Measurements from ENCODE around the gene ADAMTS2. TPM values are rescaled to one million over a fixed set of nuclear protein-coding genes. Genes with fewer than 3 reads are reported as not detected.

The ADAMTS2 gene
- total and polyA plus RNA-seq, 2 experiments from 2014 or later = 1.6 to 8.1 TPM

DNA sequence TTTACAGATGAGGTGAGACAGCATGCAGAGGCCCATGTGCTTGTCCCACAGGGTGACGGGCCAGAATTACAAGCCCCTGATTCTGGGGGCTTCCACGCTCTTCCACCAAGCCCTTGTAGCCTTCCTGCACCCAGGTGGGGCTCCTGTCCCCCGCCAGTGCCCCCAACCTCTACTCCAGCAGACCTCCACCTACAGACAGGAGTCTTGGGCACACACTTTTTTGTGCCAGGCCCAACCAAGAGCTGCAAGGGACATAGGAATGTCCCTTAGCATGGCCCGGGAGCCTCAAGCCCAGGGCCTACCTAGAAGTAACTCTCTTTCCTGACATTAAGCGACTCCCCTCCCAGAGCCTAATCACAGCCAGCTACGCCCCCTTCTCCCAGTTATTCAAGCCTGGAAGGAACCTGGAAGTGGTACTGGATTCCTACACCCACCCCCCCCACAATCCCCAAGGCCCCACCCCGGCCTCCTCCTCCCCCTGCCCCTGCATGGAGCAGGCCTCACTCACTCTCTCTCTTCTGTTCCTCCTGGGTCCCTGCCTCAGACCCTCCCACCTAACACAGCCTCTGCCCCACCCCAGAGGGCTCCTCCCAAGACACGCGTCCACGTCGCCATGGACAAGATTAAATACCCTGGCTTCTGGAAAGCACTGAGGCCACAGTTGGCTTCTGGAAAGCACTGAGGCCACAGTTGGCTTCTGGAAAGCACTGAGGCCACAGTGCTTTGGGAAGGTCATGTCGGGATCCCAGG, 30.5 kb downstream of the ADAMTS2 start:
- H3K9me2 ChIP-seq (ENCODE audit: insufficient read depth) = no peaks in the 10 kb centered on the region
- no peak for DNase-seq (ENCODE audit: low spot score)
- no peaks in the 10 kb centered on the region for H3K27me3 ChIP-seq (ENCODE audit: insufficient read depth)
- no peak overlapping the region for H3K4me3 Mint-ChIP-seq
- H3K36me3 Mint-ChIP-seq (ENCODE audit: low read depth) = peaks cover 7% of the 10 kb centered on the region; the same call in 1 of the 3 replicates
- no peaks in the 10 kb centered on the region for H3F3A ChIP-seq (replicated peaks; ENCODE audit: low read depth)
- no peak for TF ChIP-seq EZH2phosphoT487 (IDR thresholded peaks at IDR 0.05; ENCODE audit: unreplicated experiment)
- TF ChIP-seq POLR2AphosphoS5 (IDR thresholded peaks at IDR 0.05; ENCODE audit: low read depth) = no peak
- no peak for TF ChIP-seq CREB1 (CRISPR knock-in tag; IDR thresholded peaks at IDR 0.05; ENCODE audit: low read depth)
- TF ChIP-seq JUNB (IDR thresholded peaks at IDR 0.05; ENCODE audit: unreplicated experiment) = no peak
- no peak for TF ChIP-seq NANOG (IDR thresholded peaks at IDR 0.05; ENCODE audit: borderline replicate concordance)
- TF ChIP-seq ZNF462 (CRISPR knock-in tag; IDR thresholded peaks at IDR 0.05) = no peak
- TF ChIP-seq ZNF331 (CRISPR knock-in tag; IDR thresholded peaks at IDR 0.05; ENCODE audit: low read depth) = no peak
- no peak for TF ChIP-seq EZH2 (IDR thresholded peaks at IDR 0.05; ENCODE audit: low read depth, unreplicated experiment)
- TF ChIP-seq STAT1 (IDR thresholded peaks at IDR 0.05; ENCODE audit: unreplicated experiment) = no peak
- TF ChIP-seq, protein P1, sequence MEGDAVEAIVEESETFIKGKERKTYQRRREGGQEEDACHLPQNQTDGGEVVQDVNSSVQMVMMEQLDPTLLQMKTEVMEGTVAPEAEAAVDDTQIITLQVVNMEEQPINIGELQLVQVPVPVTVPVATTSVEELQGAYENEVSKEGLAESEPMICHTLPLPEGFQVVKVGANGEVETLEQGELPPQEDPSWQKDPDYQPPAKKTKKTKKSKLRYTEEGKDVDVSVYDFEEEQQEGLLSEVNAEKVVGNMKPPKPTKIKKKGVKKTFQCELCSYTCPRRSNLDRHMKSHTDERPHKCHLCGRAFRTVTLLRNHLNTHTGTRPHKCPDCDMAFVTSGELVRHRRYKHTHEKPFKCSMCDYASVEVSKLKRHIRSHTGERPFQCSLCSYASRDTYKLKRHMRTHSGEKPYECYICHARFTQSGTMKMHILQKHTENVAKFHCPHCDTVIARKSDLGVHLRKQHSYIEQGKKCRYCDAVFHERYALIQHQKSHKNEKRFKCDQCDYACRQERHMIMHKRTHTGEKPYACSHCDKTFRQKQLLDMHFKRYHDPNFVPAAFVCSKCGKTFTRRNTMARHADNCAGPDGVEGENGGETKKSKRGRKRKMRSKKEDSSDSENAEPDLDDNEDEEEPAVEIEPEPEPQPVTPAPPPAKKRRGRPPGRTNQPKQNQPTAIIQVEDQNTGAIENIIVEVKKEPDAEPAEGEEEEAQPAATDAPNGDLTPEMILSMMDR (conservative IDR thresholded peaks at IDR 0.05; ENCODE audit: low read depth in 2 of 2) = no peak
- no peak for TF ChIP-seq ZNF114 (CRISPR knock-in tag; IDR thresholded peaks at IDR 0.05)
- TF ChIP-seq, protein P2, sequence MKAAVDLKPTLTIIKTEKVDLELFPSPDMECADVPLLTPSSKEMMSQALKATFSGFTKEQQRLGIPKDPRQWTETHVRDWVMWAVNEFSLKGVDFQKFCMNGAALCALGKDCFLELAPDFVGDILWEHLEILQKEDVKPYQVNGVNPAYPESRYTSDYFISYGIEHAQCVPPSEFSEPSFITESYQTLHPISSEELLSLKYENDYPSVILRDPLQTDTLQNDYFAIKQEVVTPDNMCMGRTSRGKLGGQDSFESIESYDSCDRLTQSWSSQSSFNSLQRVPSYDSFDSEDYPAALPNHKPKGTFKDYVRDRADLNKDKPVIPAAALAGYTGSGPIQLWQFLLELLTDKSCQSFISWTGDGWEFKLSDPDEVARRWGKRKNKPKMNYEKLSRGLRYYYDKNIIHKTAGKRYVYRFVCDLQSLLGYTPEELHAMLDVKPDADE (IDR thresholded peaks at IDR 0.05) = no peak
- TF ChIP-seq, protein P3, sequence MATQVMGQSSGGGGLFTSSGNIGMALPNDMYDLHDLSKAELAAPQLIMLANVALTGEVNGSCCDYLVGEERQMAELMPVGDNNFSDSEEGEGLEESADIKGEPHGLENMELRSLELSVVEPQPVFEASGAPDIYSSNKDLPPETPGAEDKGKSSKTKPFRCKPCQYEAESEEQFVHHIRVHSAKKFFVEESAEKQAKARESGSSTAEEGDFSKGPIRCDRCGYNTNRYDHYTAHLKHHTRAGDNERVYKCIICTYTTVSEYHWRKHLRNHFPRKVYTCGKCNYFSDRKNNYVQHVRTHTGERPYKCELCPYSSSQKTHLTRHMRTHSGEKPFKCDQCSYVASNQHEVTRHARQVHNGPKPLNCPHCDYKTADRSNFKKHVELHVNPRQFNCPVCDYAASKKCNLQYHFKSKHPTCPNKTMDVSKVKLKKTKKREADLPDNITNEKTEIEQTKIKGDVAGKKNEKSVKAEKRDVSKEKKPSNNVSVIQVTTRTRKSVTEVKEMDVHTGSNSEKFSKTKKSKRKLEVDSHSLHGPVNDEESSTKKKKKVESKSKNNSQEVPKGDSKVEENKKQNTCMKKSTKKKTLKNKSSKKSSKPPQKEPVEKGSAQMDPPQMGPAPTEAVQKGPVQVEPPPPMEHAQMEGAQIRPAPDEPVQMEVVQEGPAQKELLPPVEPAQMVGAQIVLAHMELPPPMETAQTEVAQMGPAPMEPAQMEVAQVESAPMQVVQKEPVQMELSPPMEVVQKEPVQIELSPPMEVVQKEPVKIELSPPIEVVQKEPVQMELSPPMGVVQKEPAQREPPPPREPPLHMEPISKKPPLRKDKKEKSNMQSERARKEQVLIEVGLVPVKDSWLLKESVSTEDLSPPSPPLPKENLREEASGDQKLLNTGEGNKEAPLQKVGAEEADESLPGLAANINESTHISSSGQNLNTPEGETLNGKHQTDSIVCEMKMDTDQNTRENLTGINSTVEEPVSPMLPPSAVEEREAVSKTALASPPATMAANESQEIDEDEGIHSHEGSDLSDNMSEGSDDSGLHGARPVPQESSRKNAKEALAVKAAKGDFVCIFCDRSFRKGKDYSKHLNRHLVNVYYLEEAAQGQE (IDR thresholded peaks at IDR 0.05; ENCODE audit: unreplicated experiment) = no peak
- no peak overlapping the region for H3K4me2 ChIP-seq
- H3K4me1 Mint-ChIP-seq = peaks cover 5% of the 10 kb centered on the region; the same call in 2 of the 3 replicates
- H3K27ac Mint-ChIP-seq = peak overlapping the region; percentile 47; the same call in 1 of the 2 replicates
- H3K27me3 Mint-ChIP-seq (ENCODE audit: insufficient read depth, low read depth, poor library complexity) = peaks cover 10% of the 10 kb centered on the region
- H4K20me1 ChIP-seq (replicated peaks; ENCODE audit: insufficient read depth) = no peaks in the 10 kb centered on the region
- no peaks in the 10 kb centered on the region for H3K36me3 ChIP-seq (ENCODE audit: insufficient read depth)
- no peak overlapping the region for H3K27ac ChIP-seq (ENCODE audit: low read depth)
- no peak; the same call in 2 of the 3 replicates for ATAC-seq
- H3K4me1 ChIP-seq (ENCODE audit: insufficient read depth) = no peaks in the 10 kb centered on the region
- no peak overlapping the region for H2AFZ ChIP-seq
- no peaks in the 10 kb centered on the region for H3K79me2 ChIP-seq (replicated peaks; ENCODE audit: insufficient read depth)
- peaks cover 15% of the 10 kb centered on the region for H3K9me3 Mint-ChIP-seq
- no peak overlapping the region for H3K4me3 ChIP-seq

Data from GM23338 (cell line).